Nephron (organoid): ENCODE measurements around the gene SCAMP2.

Source experiments
- H3K27ac Mint-ChIP-seq, 3 experiments: 2 replicates each; pipeline ENCODE4 v1.8.0; 2020; ENCODE audit warnings: mixed read lengths in 3 of 3, mild to moderate bottlenecking in 2 of 3, moderate library complexity in 1 of 3
- H3K27me3 Mint-ChIP-seq: 2 replicates; pipeline ENCODE4 v1.8.0; 2021; ENCODE audit warnings: low read depth, mild to moderate bottlenecking, moderate library complexity, mixed read lengths
- H3K36me3 Mint-ChIP-seq: 2 replicates; pipeline ENCODE4 v1.8.0; 2020; ENCODE audit warnings: low read depth, mixed read lengths
- H3K4me1 Mint-ChIP-seq: 2 replicates; pipeline ENCODE4 v1.8.0; 2020; ENCODE audit warnings: mixed read lengths
- H3K4me3 Mint-ChIP-seq, 3 experiments: 2 replicates each; pipeline ENCODE4 v1.8.0; 2020; ENCODE audit warnings: mild to moderate bottlenecking in 3 of 3, mixed read lengths in 3 of 3, moderate library complexity in 2 of 3
- H3K9me3 Mint-ChIP-seq: 2 replicates; pipeline ENCODE4 v1.8.0; 2020; ENCODE audit warnings: mixed read lengths
- TF ChIP-seq, protein P1 (sequence below), 3 experiments: fragments of 200-600 bp; sonication (generic); IDR thresholded peaks; one replicate each; pipeline ENCODE4 v1.5.0; 2021; ENCODE audit warnings: antibody characterized with exemption in 3 of 3; ENCODE audit not compliant: unreplicated experiment in 3 of 3

SCAMP2 gene

GRCh38 chr15:74821790-74822158 lies 51.4 kb downstream of the SCAMP2 start:
- no peaks in the 10 kb centered on the region for H3K36me3 Mint-ChIP-seq
- H3K27me3 Mint-ChIP-seq = peaks cover 55% of the 10 kb centered on the region
- H3K9me3 Mint-ChIP-seq = no peaks in the 10 kb centered on the region
- H3K4me3 Mint-ChIP-seq = no peak overlapping the region
- no peak overlapping the region for H3K27ac Mint-ChIP-seq
- no peaks in the 10 kb centered on the region for H3K4me1 Mint-ChIP-seq
- TF ChIP-seq, protein P1, sequence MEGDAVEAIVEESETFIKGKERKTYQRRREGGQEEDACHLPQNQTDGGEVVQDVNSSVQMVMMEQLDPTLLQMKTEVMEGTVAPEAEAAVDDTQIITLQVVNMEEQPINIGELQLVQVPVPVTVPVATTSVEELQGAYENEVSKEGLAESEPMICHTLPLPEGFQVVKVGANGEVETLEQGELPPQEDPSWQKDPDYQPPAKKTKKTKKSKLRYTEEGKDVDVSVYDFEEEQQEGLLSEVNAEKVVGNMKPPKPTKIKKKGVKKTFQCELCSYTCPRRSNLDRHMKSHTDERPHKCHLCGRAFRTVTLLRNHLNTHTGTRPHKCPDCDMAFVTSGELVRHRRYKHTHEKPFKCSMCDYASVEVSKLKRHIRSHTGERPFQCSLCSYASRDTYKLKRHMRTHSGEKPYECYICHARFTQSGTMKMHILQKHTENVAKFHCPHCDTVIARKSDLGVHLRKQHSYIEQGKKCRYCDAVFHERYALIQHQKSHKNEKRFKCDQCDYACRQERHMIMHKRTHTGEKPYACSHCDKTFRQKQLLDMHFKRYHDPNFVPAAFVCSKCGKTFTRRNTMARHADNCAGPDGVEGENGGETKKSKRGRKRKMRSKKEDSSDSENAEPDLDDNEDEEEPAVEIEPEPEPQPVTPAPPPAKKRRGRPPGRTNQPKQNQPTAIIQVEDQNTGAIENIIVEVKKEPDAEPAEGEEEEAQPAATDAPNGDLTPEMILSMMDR (IDR thresholded peaks at IDR 0.05; ENCODE audit: unreplicated experiment in 3 of 3) = no peak

DNA sequence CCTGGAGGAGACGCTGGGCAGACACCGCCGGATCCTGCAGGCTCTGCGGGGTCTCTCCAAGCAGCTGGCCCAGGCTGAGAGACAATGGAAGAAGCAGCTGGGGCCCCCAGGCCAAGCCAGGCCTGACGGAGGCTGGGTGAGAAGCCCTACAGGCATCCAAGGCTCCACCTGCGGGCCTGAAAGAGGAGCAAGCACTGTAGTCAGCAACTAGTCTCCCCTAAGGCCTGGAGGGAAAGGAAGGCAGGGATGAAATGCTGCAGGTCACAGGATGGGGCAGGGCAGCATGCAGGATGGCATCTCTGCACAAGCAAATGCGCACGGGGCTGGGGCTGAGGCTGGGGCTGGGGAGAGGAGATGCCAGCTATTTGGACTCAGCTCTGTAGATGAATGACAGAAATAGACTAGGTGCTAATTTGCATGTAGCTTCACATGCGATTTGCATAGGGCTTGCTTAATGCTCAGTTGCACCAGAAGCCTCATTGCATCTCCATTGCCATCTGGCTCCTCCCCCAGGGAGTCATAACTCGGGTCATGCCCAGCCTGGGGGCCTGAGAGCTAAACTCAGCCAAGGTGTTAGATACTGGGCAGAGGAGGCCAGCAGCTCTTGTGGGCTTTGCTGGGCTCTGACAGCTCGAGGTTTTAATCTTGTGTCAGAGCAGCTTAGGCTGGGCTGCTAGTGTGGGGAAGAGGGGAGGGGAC lies 51.9 kb downstream of the SCAMP2 start:
- Mint-ChIP-seq H3K9me3 (no peaks in the 10 kb centered on the region), H3K27me3 (peaks cover 52% of the 10 kb centered on the region), H3K4me1 (no peaks in the 10 kb centered on the region), H3K27ac (no peak overlapping the region), H3K36me3 (no peaks in the 10 kb centered on the region), H3K4me3 (no peak overlapping the region)
- TF ChIP-seq, protein P1 (IDR thresholded peaks at IDR 0.05; ENCODE audit: unreplicated experiment in 3 of 3) = no peak

GRCh38 chr15:74820056-74820455 lies 53.1 kb downstream of the SCAMP2 start:
- Mint-ChIP-seq H3K27ac (no peak overlapping the region), H3K4me1 (no peaks in the 10 kb centered on the region), H3K27me3 (peaks cover 43% of the 10 kb centered on the region), H3K9me3 (no peaks in the 10 kb centered on the region), H3K36me3 (no peaks in the 10 kb centered on the region), H3K4me3 (no peak overlapping the region)
- TF ChIP-seq, protein P1 (IDR thresholded peaks at IDR 0.05; ENCODE audit: unreplicated experiment in 3 of 3) = no peak

- no peak overlapping the region for H3K4me3 Mint-ChIP-seq
- TF ChIP-seq, protein P1 (IDR thresholded peaks at IDR 0.05; ENCODE audit: unreplicated experiment in 3 of 3) = no peak
- no peaks in the 10 kb centered on the region for H3K36me3 Mint-ChIP-seq
- no peaks in the 10 kb centered on the region for H3K4me1 Mint-ChIP-seq
- no peaks in the 10 kb centered on the region for H3K9me3 Mint-ChIP-seq
- H3K27me3 Mint-ChIP-seq = peaks cover 19% of the 10 kb centered on the region
- H3K27ac Mint-ChIP-seq = no peak overlapping the region
Measured at GRCh38 chr15:74817370-74817737, 55.8 kb downstream of the SCAMP2 start.

DNA sequence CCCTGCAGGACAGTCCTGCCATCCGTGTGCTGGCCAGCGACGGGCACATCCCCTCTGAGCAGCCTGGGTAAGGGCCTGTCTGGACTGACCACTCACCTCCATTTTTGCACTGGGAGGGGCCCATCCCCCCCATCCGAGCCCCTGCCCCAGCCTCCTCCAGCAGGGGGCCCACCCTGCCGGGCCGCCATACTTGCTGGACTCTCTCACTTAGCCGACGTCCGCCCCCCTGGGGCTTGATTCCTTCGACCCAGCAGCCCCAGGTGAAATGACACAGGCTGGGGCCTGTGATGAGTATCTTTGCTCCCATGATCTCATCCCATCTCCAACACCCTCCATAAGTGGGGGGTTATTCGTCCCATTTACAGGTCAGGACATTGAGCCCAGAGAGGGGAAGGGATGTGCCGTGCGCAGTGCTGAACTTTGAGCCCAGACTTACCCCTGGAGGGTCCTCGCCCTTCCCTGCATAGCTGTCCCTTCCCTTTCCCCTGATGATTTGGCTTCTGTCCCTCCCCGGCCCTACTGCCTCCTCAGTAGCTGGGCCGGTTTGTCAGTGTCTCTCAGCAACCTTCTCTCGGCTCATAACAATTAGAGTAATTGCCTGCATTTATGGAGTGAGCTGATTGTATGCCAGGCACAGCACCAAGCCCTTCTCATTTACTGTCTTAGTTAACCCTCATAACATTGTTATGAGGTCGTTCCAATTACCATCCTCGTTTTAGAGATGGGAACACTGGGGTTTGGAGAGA lies 56.4 kb downstream of the SCAMP2 start:
- H3K4me3 Mint-ChIP-seq = no peak overlapping the region
- H3K4me1 Mint-ChIP-seq = no peaks in the 10 kb centered on the region
- H3K27ac Mint-ChIP-seq = no peak overlapping the region
- no peaks in the 10 kb centered on the region for H3K36me3 Mint-ChIP-seq
- peaks cover 14% of the 10 kb centered on the region for H3K27me3 Mint-ChIP-seq
- no peaks in the 10 kb centered on the region for H3K9me3 Mint-ChIP-seq
- TF ChIP-seq, protein P1 (IDR thresholded peaks at IDR 0.05; ENCODE audit: unreplicated experiment in 3 of 3) = no peak

- H3K4me1 Mint-ChIP-seq = no peaks in the 10 kb centered on the region
- TF ChIP-seq, protein P1 (IDR thresholded peaks at IDR 0.05; ENCODE audit: unreplicated experiment in 3 of 3) = no peak
- H3K27ac Mint-ChIP-seq = no peak overlapping the region
- peaks cover 11% of the 10 kb centered on the region for H3K27me3 Mint-ChIP-seq
- no peaks in the 10 kb centered on the region for H3K36me3 Mint-ChIP-seq
- no peaks in the 10 kb centered on the region for H3K9me3 Mint-ChIP-seq
- no peak overlapping the region for H3K4me3 Mint-ChIP-seq
Measured at GRCh38 chr15:74815961-74816360, 57.2 kb downstream of the SCAMP2 start.
